ENCODE results near the gene SF3A1.

GRCh38 chr22:30283342-30283741 is 73.4 kb downstream of the SF3A1 start:
- TF ChIP-seq CTCF (IDR thresholded peaks at IDR 0.05 in 2 of 3, conservative IDR thresholded peaks at IDR 0.05 in 1 of 3; ENCODE audit: borderline replicate concordance in 1 of 3, insufficient read depth in 1 of 3, low read depth in 2 of 3, low read length in 2 of 3) (no peak), EGR1 (IDR thresholded peaks at IDR 0.05; ENCODE audit: low read depth) (no peak)
